Esophagus squamous epithelium (tissue), 4 donors: ENCODE measurements around the gene USP10.

Experiments
- CTCF ChIP-seq, 6 experiments: fragments of 450-650 bp in 4 of 6; fragments of 200-600 bp in 2 of 6; sonication (generic) in 2 of 6; IDR thresholded peaks; one replicate each; pipeline ENCODE4 v1.5.1; 2016 to 2019; ENCODE audit warnings: antibody characterized with exemption in 6 of 6, mild to moderate bottlenecking in 4 of 6, moderate library complexity in 4 of 6
- POLR2A ChIP-seq, 4 donors: fragments of 450-650 bp; IDR thresholded peaks; one replicate each; pipeline ENCODE4 v1.6.1; 2017; ENCODE audit warnings: antibody characterized with exemption in 4 of 4, mild to moderate bottlenecking in 4 of 4, moderate library complexity in 3 of 4

- no peak for TF ChIP-seq CTCF (IDR thresholded peaks at IDR 0.05)
- TF ChIP-seq POLR2A (IDR thresholded peaks at IDR 0.05) = no peak
Observed at GRCh38 chr16:84778720-84779119, 78.9 kb downstream of the USP10 start.
